HepG2 (cell line): ENCODE data around the gene FAM219A. TPM values are rescaled to one million over a fixed set of nuclear protein-coding genes. Genes with fewer than 3 reads are reported as not detected.
A peak's percentile ranks its signal among the peaks of the same experiment; 100 is the strongest.

ENCODE experiments used
- CENPBD1 ChIP-seq: sonication (generic); formaldehyde crosslinking; IDR thresholded peaks from 2 replicates; pipeline ENCODE4 v1.8.0; 2022; ENCODE audit warnings: missing genetic modification reagents, low read depth, mild to moderate bottlenecking, borderline replicate concordance
- KDM5B ChIP-seq: sonication (generic); formaldehyde crosslinking; IDR thresholded peaks from 2 replicates; pipeline ENCODE4 v1.4.0; 2020; ENCODE audit warnings: missing genetic modification reagents, mild to moderate bottlenecking, borderline replicate concordance
- KLF12 ChIP-seq: sonication (generic); formaldehyde crosslinking; IDR thresholded peaks from 2 replicates; pipeline ENCODE4 v1.4.0; 2020; ENCODE audit warnings: missing genetic modification reagents, borderline replicate concordance
- NFIC ChIP-seq: IDR thresholded peaks from 2 replicates; pipeline ENCODE4 v1.6.1; 2012; ENCODE audit warnings: mild to moderate bottlenecking, low read length, inconsistent platforms
- NFYC ChIP-seq: IDR thresholded peaks from 2 replicates; pipeline ENCODE4 v1.6.1; 2016; ENCODE audit warnings: missing genetic modification reagents, missing compliant biosample characterization
- PRPF4 ChIP-seq: fragments of 200-400 bp; formaldehyde crosslinking; IDR thresholded peaks from 2 replicates; pipeline ENCODE4 v1.6.1; 2016; ENCODE audit warnings: low read length, low read depth; ENCODE audit not compliant: poor library complexity, severe bottlenecking
- SRSF4 ChIP-seq: fragments of 200-400 bp; formaldehyde crosslinking; IDR thresholded peaks from one replicate; pipeline ENCODE4 v1.6.1; 2018; ENCODE audit warnings: mild to moderate bottlenecking, low read depth, low read length, moderate library complexity; ENCODE audit not compliant: poor library complexity, severe bottlenecking
- SSRP1 ChIP-seq: IDR thresholded peaks from 2 replicates; pipeline ENCODE4 v1.6.1; 2016; ENCODE audit warnings: control low read depth
- ZBTB44 ChIP-seq: sonication (generic); formaldehyde crosslinking; IDR thresholded peaks from 2 replicates; pipeline ENCODE4 v1.4.0; 2020; ENCODE audit warnings: missing genetic modification reagents
- ZNF230 ChIP-seq: sonication (generic); formaldehyde crosslinking; IDR thresholded peaks from 2 replicates; pipeline ENCODE4 v1.4.0; 2020; ENCODE audit warnings: mild to moderate bottlenecking, missing genetic modification reagents
- ZNF556 ChIP-seq: sonication (generic); formaldehyde crosslinking; IDR thresholded peaks from 2 replicates; pipeline ENCODE4 v1.4.0; 2020; ENCODE audit warnings: mild to moderate bottlenecking, missing genetic modification reagents, borderline replicate concordance
- ZNF691 ChIP-seq: sonication (generic); formaldehyde crosslinking; IDR thresholded peaks from 2 replicates; pipeline ENCODE4 v1.4.0; 2020; ENCODE audit warnings: missing genetic modification reagents, low read depth, mild to moderate bottlenecking, borderline replicate concordance
- polyA plus RNA-seq, 8 experiments: library from polyadenylated mRNA; depleted of rRNA in 3 of 8; stranded (reverse) in 7 of 8; unstranded in 1 of 8; fragments of >200 nt; fragmentation: Illumina TruSeq in 4 of 8; extraction: Trizol in 4 of 8; gene quantifications; 2 replicates each; pipeline versions ENCODE4 v1.2.1 to v1.2.3, GENCODE V29; 2011 to 2016; ENCODE audit warnings: low read depth in 4 of 8, missing spikeins in 1 of 8, mixed read lengths in 1 of 8; ENCODE audit not compliant: insufficient read depth in 1 of 8
- total RNA-seq, 5 experiments: library from RNA; depleted of rRNA; stranded (reverse); fragments of >200 nt; fragmentation: Illumina TruSeq; extraction: Trizol; gene quantifications; 2 replicates each; pipeline ENCODE4 v1.2.3, GENCODE V29; 2016; ENCODE audit warnings: low read depth in 1 of 5
- TF ChIP-seq, protein P1 (sequence below): sonication (generic); formaldehyde crosslinking; IDR thresholded peaks from 2 replicates; pipeline ENCODE4 v1.5.0; 2020; ENCODE audit warnings: missing genetic modification reagents
- TF ChIP-seq, protein P2 (sequence below): sonication (generic); formaldehyde crosslinking; IDR thresholded peaks from 2 replicates; pipeline ENCODE4 v1.8.0; 2022; ENCODE audit warnings: missing genetic modification reagents, mild to moderate bottlenecking, moderate library complexity, borderline replicate concordance
- TF ChIP-seq, protein P3 (sequence below): sonication (generic); formaldehyde crosslinking; IDR thresholded peaks from 2 replicates; pipeline ENCODE4 v1.9.0; 2021; ENCODE audit warnings: mild to moderate bottlenecking, missing genetic modification reagents

FAM219A gene
- total and polyA plus RNA-seq, 2 of the 13 experiments (the other 11 are each of a cell fraction or from before 2014, with no cell fraction given) = 3.9 to 6.4 TPM

DNA sequence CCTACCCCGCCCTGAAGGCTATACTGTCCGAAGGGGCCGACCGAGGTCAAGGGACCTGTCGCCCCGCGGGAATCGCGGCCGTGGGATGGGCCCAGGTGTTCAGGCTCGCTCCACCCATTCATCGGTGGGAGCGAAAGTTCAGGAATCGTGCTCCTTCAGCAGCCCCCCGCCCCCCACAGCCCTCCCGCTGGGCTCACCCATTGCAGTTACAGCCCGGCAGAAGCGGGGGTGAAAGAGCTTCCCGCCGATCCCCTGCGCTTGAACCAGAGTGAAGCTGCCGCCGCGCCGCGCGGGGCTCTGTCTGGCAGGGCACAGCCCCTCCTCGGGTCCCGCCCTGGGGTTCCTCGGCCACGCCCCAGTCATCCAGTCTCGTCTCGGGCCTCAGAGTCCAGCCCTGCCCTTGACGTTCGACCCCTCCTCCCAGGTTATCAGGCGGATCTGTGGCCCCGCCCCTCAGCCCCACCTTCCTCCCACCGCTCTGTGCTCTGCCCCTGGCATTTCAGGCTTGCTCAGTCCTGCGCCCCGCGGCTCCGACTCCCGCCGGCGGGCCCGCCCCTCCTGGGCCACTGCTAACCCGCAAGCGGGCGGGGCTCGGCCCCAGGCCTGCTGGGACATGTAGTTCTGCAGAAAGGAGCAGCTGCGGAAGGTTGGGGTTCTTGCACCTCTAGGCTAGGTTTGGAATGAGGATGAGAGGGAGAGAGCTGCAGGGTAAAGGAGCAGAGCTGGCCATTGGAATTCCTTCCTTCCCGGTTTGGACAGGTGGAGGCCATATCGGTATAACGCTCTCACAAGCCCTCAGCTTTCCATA lies 81.6 kb downstream of the FAM219A start, which contains the start of gene MYORG (continued):
- TF ChIP-seq SRSF4 (no peak), NFIC (no peak), ZNF230 (CRISPR knock-in tag) (no peak; the same call in 1 of the 2 replicates), CENPBD1 (no peak), SSRP1 (CRISPR knock-in tag) (no peak), NFYC (CRISPR knock-in tag) (peak; percentile 40; the same call in 1 of the 2 replicates), ZNF556 (CRISPR knock-in tag) (peak; percentile 93; the same call in 1 of the 2 replicates), KLF12 (CRISPR knock-in tag) (peak; percentile 92), PRPF4 (no peak), KDM5B (CRISPR knock-in tag) (peak; percentile 78), ZNF691 (CRISPR knock-in tag) (no peak), ZBTB44 (CRISPR knock-in tag) (no peak)
- TF ChIP-seq, protein P1, sequence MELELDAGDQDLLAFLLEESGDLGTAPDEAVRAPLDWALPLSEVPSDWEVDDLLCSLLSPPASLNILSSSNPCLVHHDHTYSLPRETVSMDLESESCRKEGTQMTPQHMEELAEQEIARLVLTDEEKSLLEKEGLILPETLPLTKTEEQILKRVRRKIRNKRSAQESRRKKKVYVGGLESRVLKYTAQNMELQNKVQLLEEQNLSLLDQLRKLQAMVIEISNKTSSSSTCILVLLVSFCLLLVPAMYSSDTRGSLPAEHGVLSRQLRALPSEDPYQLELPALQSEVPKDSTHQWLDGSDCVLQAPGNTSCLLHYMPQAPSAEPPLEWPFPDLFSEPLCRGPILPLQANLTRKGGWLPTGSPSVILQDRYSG (CRISPR knock-in tag) = peak; percentile 54; the same call in 1 of the 2 replicates
- TF ChIP-seq, protein P2, sequence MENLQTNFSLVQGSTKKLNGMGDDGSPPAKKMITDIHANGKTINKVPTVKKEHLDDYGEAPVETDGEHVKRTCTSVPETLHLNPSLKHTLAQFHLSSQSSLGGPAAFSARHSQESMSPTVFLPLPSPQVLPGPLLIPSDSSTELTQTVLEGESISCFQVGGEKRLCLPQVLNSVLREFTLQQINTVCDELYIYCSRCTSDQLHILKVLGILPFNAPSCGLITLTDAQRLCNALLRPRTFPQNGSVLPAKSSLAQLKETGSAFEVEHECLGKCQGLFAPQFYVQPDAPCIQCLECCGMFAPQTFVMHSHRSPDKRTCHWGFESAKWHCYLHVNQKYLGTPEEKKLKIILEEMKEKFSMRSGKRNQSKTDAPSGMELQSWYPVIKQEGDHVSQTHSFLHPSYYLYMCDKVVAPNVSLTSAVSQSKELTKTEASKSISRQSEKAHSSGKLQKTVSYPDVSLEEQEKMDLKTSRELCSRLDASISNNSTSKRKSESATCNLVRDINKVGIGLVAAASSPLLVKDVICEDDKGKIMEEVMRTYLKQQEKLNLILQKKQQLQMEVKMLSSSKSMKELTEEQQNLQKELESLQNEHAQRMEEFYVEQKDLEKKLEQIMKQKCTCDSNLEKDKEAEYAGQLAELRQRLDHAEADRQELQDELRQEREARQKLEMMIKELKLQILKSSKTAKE = peak; percentile 88
- TF ChIP-seq, protein P3, sequence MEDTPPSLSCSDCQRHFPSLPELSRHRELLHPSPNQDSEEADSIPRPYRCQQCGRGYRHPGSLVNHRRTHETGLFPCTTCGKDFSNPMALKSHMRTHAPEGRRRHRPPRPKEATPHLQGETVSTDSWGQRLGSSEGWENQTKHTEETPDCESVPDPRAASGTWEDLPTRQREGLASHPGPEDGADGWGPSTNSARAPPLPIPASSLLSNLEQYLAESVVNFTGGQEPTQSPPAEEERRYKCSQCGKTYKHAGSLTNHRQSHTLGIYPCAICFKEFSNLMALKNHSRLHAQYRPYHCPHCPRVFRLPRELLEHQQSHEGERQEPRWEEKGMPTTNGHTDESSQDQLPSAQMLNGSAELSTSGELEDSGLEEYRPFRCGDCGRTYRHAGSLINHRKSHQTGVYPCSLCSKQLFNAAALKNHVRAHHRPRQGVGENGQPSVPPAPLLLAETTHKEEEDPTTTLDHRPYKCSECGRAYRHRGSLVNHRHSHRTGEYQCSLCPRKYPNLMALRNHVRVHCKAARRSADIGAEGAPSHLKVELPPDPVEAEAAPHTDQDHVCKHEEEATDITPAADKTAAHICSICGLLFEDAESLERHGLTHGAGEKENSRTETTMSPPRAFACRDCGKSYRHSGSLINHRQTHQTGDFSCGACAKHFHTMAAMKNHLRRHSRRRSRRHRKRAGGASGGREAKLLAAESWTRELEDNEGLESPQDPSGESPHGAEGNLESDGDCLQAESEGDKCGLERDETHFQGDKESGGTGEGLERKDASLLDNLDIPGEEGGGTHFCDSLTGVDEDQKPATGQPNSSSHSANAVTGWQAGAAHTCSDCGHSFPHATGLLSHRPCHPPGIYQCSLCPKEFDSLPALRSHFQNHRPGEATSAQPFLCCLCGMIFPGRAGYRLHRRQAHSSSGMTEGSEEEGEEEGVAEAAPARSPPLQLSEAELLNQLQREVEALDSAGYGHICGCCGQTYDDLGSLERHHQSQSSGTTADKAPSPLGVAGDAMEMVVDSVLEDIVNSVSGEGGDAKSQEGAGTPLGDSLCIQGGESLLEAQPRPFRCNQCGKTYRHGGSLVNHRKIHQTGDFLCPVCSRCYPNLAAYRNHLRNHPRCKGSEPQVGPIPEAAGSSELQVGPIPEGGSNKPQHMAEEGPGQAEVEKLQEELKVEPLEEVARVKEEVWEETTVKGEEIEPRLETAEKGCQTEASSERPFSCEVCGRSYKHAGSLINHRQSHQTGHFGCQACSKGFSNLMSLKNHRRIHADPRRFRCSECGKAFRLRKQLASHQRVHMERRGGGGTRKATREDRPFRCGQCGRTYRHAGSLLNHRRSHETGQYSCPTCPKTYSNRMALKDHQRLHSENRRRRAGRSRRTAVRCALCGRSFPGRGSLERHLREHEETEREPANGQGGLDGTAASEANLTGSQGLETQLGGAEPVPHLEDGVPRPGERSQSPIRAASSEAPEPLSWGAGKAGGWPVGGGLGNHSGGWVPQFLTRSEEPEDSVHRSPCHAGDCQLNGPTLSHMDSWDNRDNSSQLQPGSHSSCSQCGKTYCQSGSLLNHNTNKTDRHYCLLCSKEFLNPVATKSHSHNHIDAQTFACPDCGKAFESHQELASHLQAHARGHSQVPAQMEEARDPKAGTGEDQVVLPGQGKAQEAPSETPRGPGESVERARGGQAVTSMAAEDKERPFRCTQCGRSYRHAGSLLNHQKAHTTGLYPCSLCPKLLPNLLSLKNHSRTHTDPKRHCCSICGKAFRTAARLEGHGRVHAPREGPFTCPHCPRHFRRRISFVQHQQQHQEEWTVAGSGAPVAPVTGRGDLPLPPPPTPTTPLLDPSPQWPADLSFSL (CRISPR knock-in tag) = no peak
